HL-60 (cell line): ENCODE measurements around the gene TBC1D7.

ENCODE experiments used
- DNase-seq, 2 experiments: peaks; one replicate each; pipeline ENCODE4 v3.0.0-alpha.2; 2010 to 2020; ENCODE audit warnings: low read depth in 1 of 2, low spot score in 1 of 2
- H3K27ac ChIP-seq: fragments of 250-450 bp; sonication (Bioruptor Pico); replicated peaks from 2 replicates; pipeline ENCODE4 v1.5.1; 2020; ENCODE audit warnings: mild to moderate bottlenecking, moderate library complexity
- H3K27me3 ChIP-seq: fragments of 250-450 bp; sonication (Bioruptor Pico); 2 replicates; pipeline ENCODE4 v1.5.1; 2021; ENCODE audit warnings: mild to moderate bottlenecking, moderate library complexity; ENCODE audit not compliant: insufficient read depth, poor library complexity, severe bottlenecking
- H3K4me3 ChIP-seq: replicated peaks from 2 replicates; pipeline ENCODE4 v1.5.1; 2011; ENCODE audit warnings: mild to moderate bottlenecking, control low read depth, low read length; ENCODE audit not compliant: insufficient read depth
- GABPA ChIP-seq: IDR thresholded peaks from 2 replicates; pipeline ENCODE4 v1.6.1; 2012; ENCODE audit warnings: low read depth
- POLR2AphosphoS5 ChIP-seq: IDR thresholded peaks from 2 replicates; pipeline ENCODE4 v1.6.1; 2012; ENCODE audit warnings: low read depth
- SPI1 ChIP-seq: IDR thresholded peaks from 2 replicates; pipeline ENCODE4 v1.6.1; 2012; ENCODE audit warnings: low read depth, mild to moderate bottlenecking, borderline replicate concordance
- TF ChIP-seq, protein P1 (sequence below): IDR thresholded peaks from 2 replicates; pipeline ENCODE4 v1.6.1; 2012; ENCODE audit warnings: low read depth; ENCODE audit not compliant: insufficient replicate concordance
- TF ChIP-seq, protein P2 (sequence below): IDR thresholded peaks from one replicate; pipeline ENCODE4 v1.5.1; 2011; ENCODE audit warnings: low read length, control low read depth, inconsistent platforms; ENCODE audit not compliant: insufficient read depth

The TBC1D7 gene

DNA sequence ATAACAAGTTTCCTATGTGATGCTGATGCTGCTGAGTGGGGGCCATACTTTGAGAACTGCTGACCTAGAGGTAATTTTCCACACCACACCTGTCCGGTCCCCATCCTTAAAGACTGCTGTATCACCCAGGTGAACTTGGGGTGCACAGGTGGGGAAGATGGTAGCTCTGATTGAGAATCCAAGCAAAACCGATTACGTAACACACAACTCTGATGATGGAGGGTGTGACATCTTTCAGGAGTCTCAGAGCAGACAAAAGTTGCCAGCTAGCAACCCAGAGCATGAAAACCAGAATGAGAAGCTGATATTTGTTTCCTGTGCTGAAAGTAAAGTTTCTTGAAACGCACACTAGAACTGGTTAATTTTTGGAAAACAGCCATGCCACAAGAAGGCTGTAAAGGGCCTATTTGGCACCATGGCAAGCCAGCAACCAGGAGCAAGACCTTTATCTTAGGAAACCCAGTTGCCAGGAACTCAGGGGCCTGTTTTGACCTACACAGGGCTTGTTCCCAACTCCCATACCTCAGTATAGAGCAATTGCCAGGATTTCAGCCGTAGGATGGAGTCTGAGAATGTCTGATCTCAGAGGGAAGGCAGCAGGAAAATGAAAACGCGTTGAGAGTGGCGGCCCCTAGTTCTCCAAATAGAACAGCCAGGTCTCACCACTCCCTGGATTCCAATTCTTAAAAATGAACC, 21.6 kb upstream of the TBC1D7 start:
- Histone ChIP-seq H3K4me3 (no peak overlapping the region), H3K27me3 (no peaks in the 10 kb centered on the region), H3K27ac (no peak overlapping the region)
- TF ChIP-seq, protein P1, sequence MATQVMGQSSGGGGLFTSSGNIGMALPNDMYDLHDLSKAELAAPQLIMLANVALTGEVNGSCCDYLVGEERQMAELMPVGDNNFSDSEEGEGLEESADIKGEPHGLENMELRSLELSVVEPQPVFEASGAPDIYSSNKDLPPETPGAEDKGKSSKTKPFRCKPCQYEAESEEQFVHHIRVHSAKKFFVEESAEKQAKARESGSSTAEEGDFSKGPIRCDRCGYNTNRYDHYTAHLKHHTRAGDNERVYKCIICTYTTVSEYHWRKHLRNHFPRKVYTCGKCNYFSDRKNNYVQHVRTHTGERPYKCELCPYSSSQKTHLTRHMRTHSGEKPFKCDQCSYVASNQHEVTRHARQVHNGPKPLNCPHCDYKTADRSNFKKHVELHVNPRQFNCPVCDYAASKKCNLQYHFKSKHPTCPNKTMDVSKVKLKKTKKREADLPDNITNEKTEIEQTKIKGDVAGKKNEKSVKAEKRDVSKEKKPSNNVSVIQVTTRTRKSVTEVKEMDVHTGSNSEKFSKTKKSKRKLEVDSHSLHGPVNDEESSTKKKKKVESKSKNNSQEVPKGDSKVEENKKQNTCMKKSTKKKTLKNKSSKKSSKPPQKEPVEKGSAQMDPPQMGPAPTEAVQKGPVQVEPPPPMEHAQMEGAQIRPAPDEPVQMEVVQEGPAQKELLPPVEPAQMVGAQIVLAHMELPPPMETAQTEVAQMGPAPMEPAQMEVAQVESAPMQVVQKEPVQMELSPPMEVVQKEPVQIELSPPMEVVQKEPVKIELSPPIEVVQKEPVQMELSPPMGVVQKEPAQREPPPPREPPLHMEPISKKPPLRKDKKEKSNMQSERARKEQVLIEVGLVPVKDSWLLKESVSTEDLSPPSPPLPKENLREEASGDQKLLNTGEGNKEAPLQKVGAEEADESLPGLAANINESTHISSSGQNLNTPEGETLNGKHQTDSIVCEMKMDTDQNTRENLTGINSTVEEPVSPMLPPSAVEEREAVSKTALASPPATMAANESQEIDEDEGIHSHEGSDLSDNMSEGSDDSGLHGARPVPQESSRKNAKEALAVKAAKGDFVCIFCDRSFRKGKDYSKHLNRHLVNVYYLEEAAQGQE = no peak
- no peak for TF ChIP-seq POLR2AphosphoS5
- no peak for TF ChIP-seq SPI1
- TF ChIP-seq, protein P2, sequence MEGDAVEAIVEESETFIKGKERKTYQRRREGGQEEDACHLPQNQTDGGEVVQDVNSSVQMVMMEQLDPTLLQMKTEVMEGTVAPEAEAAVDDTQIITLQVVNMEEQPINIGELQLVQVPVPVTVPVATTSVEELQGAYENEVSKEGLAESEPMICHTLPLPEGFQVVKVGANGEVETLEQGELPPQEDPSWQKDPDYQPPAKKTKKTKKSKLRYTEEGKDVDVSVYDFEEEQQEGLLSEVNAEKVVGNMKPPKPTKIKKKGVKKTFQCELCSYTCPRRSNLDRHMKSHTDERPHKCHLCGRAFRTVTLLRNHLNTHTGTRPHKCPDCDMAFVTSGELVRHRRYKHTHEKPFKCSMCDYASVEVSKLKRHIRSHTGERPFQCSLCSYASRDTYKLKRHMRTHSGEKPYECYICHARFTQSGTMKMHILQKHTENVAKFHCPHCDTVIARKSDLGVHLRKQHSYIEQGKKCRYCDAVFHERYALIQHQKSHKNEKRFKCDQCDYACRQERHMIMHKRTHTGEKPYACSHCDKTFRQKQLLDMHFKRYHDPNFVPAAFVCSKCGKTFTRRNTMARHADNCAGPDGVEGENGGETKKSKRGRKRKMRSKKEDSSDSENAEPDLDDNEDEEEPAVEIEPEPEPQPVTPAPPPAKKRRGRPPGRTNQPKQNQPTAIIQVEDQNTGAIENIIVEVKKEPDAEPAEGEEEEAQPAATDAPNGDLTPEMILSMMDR = no peak
- no peak for TF ChIP-seq GABPA
- DNase-seq = no peak

DNA sequence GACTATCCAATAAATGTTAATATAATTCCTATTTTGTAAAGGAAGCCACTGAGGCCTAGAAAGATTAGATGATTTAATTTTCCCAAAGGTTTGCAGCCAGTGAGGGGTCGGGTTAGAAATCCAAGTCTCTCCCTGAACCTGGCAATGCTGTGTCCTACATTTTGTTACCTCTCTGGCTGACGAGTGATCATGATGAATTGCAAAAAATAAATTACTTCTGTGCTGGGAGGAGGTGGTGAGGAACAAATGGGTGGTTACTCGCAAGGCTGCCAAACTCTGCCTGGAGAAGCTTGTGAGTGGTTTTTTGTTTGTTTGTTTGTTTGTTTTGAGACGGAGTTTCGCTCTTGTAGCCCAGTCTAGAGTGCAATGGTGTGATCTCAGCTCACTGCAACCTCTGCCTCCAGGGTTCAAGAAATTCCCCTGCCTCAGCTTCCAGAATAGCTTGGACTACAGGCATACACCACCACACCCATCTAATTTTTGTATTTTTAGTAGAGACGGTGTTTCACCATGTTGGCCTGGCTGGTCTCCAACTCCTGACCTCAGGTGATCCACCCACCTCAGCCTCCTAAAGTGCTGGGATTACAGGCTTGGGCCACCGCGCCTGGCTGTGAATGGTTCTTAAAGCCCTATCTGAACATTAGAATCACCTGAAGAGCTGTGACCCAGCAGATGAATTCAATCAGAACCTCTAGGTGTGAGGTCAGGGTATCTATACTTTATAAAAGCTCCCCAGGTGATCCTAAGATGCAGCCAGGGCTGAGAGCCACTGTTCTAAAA, 20.2 kb upstream of the TBC1D7 start:
- no peaks in the 10 kb centered on the region for H3K27me3 ChIP-seq
- no peak overlapping the region for H3K27ac ChIP-seq
- TF ChIP-seq POLR2AphosphoS5 (no peak), SPI1 (no peak), GABPA (no peak)
- TF ChIP-seq, protein P2 = no peak
- TF ChIP-seq, protein P1 = no peak
- DNase-seq = no peak
- no peak overlapping the region for H3K4me3 ChIP-seq

DNA sequence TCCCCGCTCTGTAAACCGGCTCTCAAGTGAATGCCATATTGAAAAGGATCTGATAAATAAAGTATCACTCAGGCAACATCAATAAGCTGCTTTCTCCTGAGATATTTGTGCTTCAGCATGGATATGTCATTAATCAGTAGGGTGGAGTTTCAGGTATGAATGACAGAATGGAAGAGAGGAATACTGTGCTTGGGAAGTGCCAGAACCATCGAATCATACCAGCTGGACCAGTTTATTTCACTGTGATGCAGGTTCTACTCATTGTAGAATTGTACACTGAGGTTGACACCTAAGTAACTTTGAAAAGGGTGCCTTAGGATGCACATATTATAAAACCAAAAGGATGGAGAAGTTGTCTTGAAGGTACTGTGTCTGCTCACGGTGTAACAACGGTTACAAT, 17.9 kb upstream of the TBC1D7 start:
- TF ChIP-seq SPI1 = no peak
- TF ChIP-seq POLR2AphosphoS5 = no peak
- TF ChIP-seq, protein P1 = no peak
- TF ChIP-seq, protein P2 = no peak
- no peak for TF ChIP-seq GABPA
- no peaks in the 10 kb centered on the region for H3K27me3 ChIP-seq
- no peak overlapping the region for H3K4me3 ChIP-seq
- no peak overlapping the region for H3K27ac ChIP-seq
- DNase-seq = no peak
